GM12872 (cell line): ENCODE measurements around the gene CLBA1.

ENCODE experiments used
- CTCF ChIP-seq: IDR thresholded peaks from 3 replicates; pipeline ENCODE4 v1.5.1; 2011; ENCODE audit warnings: low read depth, mild to moderate bottlenecking, low read length, moderate library complexity; ENCODE audit not compliant: insufficient read depth

Gene CLBA1

GRCh38 chr14:105025429-105025828 is 39.8 kb downstream of the CLBA1 start:
- no peak for TF ChIP-seq CTCF

GRCh38 chr14:105026033-105026785 is 40.6 kb downstream of the CLBA1 start:
- TF ChIP-seq CTCF: no peak

GRCh38 chr14:105026802-105027563 is 41.4 kb downstream of the CLBA1 start:
- TF ChIP-seq CTCF: no peak

- TF ChIP-seq CTCF: no peak
These were observed 42.8 kb downstream of the CLBA1 start for GRCh38 chr14:105028251-105028927.

- no peak for TF ChIP-seq CTCF
These were observed 43.8 kb downstream of the CLBA1 start for GRCh38 chr14:105029402-105029801.

GRCh38 chr14:105030194-105030593 is 44.6 kb downstream of the CLBA1 start:
- no peak for TF ChIP-seq CTCF

GRCh38 chr14:105030836-105031396 is 45.3 kb downstream of the CLBA1 start:
- TF ChIP-seq CTCF: no peak
